AG10803 (cell line): ENCODE results near the gene CD80.

ENCODE experiments used
- DNase-seq: peaks from one replicate; pipeline ENCODE4 v3.0.0; 2010; ENCODE audit warnings: low read depth
- H3K4me3 ChIP-seq: 2 replicates; pipeline ENCODE4 v1.5.1; 2011; ENCODE audit warnings: mild to moderate bottlenecking, low read length, control low read depth
- TF ChIP-seq, protein P1 (sequence below): conservative IDR thresholded peaks from 2 replicates; pipeline ENCODE4 v1.5.1; 2011; ENCODE audit warnings: mild to moderate bottlenecking, low read length, control low read depth, inconsistent platforms

CD80 gene

DNA sequence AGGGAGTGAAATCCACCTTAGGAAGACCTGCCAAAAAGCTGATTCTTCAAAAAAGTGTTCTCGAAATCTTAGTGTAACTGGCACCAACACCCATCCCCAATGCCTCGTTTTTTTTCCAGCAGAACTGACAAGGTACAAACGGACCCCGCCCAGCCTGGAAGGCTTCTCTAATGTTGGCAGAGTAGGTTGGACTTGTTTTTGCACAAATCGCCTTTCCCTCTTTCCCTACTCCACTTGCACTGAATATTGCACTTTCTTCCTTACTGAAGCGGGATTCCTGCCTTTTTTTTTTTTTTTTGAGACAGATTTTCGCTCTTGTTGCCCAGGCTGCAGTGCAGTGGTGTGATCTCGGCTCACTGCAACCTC, 61.6 kb downstream of the CD80 start:
- H3K4me3 ChIP-seq: peak overlapping the region; percentile 78
- TF ChIP-seq, protein P1, sequence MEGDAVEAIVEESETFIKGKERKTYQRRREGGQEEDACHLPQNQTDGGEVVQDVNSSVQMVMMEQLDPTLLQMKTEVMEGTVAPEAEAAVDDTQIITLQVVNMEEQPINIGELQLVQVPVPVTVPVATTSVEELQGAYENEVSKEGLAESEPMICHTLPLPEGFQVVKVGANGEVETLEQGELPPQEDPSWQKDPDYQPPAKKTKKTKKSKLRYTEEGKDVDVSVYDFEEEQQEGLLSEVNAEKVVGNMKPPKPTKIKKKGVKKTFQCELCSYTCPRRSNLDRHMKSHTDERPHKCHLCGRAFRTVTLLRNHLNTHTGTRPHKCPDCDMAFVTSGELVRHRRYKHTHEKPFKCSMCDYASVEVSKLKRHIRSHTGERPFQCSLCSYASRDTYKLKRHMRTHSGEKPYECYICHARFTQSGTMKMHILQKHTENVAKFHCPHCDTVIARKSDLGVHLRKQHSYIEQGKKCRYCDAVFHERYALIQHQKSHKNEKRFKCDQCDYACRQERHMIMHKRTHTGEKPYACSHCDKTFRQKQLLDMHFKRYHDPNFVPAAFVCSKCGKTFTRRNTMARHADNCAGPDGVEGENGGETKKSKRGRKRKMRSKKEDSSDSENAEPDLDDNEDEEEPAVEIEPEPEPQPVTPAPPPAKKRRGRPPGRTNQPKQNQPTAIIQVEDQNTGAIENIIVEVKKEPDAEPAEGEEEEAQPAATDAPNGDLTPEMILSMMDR: no peak
- peak; percentile 25 for DNase-seq

DNA sequence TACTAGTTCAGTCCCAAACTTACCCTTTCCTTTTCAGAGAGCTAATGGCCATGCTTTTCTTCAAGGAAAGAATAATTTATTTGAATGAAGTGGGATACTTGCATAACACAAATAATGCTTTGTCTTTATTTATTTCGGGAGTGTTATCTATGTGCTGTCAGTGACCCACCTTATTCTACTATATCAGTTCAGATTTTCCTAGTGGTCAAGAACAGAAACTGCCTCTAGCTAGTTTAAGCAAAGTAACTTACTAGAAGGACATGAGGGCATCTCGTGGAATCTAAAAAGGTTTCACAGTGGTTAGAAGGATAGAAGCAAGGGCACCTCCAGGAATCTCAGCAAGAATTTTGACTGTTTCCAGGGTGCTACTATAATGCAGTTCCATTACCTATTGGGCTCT, 64.8 kb downstream of the CD80 start:
- H3K4me3 ChIP-seq: no peak overlapping the region
- no peak for DNase-seq
- TF ChIP-seq, protein P1: peak; percentile 4; the same call in 1 of the 2 replicates

DNA sequence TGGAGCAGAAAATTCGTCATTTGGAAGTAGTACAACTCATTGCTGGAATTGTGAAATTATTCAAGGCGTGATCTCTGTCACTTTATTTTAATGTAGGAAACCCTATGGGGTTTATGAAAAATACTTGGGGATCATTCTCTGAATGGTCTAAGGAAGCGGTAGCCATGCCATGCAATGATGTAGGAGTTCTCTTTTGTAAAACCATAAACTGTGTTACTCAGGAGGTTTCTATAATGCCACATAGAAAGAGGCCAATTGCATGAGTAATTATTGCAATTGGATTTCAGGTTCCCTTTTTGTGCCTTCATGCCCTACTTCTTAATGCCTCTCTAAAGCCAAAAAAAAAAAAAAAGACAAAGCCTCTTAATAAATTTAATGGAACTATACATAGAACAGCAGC, 66.6 kb downstream of the CD80 start:
- no peak overlapping the region for H3K4me3 ChIP-seq
- DNase-seq: no peak
- TF ChIP-seq, protein P1: no peak

DNA sequence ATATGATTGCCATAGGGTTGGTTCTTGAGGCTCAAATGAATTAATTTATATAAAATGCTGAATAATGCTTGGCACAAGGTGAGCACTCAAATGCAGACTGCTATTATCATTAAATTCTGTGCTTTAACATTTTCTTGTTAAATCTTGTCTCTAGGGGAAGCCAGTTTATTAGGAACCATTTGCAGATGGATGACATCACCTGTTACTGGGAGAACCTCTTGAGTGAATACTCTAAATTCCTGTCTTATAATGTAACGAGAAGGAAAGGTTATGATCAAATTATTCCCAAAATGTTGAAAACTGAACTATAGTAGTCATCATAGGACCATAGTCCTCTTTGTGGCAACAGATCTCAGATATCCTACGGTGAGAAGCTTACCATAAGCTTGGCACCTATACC, 67.3 kb downstream of the CD80 start:
- TF ChIP-seq, protein P1: no peak
- H3K4me3 ChIP-seq: no peak overlapping the region
- DNase-seq: no peak

DNA sequence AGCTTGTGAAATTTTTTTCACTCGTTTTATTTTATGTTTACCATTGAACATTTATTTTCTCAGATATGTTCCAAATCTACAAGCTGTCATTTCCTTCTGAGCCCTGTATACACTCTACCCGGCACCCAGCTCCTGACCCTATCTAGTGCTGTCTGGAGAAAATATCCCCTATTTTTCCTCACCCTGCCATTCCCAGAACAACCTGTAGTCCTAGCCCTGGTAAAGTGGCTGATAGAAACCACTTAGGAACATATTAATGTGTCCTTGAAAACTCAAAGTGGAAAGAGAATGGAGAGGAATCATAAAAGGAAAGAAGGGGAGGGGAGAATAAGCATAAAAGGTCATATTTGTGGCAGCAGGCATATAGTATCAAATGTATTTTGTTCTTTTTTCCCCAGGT, 69.3 kb downstream of the CD80 start:
- TF ChIP-seq, protein P1: no peak
- no peak for DNase-seq
- no peak overlapping the region for H3K4me3 ChIP-seq

DNA sequence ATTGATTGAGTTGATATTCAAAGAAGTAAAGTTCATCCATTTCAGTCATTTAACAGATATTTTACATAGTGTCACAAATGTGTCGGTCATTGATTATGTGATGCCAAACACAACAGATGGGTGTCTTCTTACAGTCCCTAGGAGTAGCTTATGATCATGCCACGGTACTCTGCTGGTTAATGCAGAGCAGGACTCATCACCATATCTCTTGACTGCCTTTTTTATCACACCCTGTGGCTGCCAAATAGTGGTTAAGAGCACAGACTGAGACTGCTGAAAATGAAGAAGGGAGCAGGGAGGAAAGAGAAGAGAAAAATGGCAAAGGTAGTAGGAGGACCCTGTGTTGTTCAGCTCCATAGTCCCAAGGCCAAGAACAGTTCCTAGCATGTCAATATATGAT, 73.9 kb downstream of the CD80 start:
- no peak for DNase-seq
- TF ChIP-seq, protein P1: no peak

DNA sequence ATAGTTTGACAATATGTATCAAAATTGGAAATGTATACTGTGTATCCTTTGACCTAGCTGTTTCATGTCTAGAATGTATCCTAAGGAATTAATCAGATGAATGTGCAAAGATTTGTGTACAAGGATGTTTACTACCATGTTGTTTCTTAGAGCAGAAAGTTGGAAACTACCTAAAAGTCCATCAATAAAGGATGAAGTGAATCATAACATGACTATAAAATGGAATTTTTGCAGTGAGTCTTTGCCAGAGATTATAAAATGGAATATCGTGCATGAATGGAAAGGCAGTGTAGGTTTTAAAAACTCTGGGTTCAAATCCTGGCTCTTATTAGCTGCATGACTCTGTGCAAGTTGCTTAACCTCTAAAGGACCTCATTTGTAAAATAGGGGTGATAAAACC, 76.3 kb downstream of the CD80 start:
- TF ChIP-seq, protein P1: no peak
- no peak overlapping the region for H3K4me3 ChIP-seq
- DNase-seq: no peak

More for the DNA sequence above, 73.9 kb downstream of the CD80 start:
- H3K4me3 ChIP-seq: no peak overlapping the region
